Kidney tubule cell (primary cell): Measurements from ENCODE around the gene RYR1.
"Not testable (repeated sequence)": the region's sequence is repeated elsewhere in the genome, so short reads cannot be mapped to it uniquely, and the experiment has no call there.

Experiments used
- DNase-seq: peaks from one replicate; pipeline ENCODE4 v3.0.0-alpha.2; 2018; ENCODE audit warnings: low spot score

RYR1 gene

DNA sequence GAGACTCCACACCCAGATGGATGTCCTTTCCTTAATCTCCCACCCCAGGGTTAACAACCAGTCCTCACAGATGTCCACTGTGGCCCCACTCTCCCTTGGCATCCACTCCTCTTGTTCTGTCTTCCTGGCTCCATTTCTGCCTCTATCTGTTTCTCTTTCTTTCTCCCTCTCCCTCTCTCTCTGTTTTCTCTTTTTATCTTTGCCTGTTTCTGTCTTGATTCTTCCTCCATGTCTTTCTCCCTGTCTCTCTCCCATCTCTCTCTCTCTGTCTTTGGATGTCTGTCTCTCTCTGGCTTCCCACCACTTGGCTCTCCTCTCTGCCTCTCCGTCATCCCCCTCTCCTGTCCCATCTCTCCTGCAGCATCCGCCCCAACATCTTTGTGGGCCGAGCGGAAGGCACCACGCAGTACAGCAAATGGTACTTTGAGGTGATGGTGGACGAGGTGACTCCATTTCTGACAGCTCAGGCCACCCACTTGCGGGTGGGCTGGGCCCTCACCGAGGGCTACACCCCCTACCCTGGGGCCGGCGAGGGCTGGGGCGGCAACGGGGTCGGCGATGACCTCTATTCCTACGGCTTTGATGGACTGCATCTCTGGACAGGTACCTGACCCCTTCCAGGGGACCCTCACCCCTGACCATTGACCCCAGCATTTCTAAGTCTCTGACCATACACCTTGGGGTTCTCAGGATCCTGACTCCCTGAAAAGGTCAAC, 24.4 kb downstream of the RYR1 start:
- no peak for DNase-seq

DNA sequence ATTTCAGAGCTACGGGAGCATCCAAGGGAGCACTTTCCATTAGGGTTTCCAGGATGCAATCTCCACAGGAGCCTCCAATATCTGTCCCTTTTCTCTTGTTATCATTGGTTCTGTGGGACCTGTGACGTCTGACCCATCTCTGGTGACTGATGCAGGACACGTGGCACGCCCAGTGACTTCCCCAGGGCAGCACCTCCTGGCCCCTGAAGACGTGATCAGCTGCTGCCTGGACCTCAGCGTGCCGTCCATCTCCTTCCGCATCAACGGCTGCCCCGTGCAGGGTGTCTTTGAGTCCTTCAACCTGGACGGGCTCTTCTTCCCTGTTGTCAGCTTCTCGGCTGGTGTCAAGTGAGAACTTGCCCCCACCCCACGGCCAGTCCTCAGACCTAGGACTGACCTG, 25.5 kb downstream of the RYR1 start:
- no peak for DNase-seq

DNA sequence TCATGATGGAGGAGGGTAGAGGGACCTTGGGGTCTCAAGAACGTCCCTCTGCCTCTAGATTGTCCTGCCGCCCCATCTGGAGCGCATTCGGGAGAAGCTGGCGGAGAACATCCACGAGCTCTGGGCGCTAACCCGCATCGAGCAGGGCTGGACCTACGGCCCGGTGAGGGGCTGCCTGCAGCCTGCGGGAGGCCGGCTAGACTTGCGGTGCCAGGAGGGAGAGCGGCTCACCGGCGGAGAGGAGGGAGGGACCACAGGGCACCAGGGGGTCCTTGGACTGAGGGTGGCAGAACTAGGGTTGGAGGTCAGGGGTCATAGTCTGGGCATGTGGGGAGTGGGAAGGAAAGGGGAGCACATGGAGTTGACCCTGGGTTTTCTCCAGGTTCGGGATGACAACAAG, 29.9 kb downstream of the RYR1 start:
- DNase-seq, result no peak

DNA sequence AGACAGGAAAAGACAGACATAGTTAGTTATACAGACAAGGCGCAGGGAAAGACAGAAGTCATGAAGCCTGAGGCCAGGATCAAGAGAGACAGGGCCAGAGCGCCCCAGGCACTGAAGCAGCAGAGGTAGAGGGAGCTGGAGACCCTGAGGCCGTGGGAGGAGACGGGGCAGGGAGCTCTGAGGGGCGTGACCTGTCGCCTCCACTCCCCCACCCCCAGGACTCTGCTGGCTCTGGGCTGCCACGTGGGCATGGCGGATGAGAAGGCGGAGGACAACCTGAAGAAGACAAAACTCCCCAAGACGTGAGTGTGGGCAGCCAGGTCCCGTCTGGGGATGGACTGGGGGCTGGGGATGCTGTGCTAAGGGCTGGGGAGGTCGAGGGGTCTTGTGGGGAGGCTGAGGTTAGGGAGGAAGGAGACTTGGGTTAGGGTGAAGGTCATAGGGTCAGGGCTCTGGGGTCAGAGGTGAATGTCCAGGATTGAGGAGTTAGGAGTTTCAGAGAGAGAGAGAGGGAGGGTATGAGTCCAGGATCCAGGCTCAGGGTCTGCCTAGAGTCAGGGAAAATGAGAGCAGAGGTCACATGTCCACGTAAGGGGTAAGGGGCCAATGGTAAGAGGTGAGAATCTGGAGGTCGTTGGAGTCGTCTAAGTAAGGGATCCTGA, 31.1 kb downstream of the RYR1 start:
- DNase-seq, result no peak

DNA sequence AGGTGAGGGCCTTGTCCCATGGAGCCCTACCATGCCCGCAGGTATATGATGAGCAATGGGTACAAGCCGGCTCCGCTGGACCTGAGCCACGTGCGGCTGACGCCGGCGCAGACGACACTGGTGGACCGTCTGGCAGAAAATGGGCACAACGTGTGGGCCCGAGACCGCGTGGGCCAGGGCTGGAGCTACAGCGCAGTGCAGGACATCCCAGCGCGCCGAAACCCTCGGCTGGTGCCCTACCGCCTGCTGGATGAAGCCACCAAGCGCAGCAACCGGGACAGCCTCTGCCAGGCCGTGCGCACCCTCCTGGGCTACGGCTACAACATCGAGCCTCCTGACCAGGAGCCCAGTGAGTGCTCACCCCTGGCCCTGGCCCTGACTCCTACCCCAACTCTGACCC, 32.6 kb downstream of the RYR1 start:
- DNase-seq, result no peak

DNA sequence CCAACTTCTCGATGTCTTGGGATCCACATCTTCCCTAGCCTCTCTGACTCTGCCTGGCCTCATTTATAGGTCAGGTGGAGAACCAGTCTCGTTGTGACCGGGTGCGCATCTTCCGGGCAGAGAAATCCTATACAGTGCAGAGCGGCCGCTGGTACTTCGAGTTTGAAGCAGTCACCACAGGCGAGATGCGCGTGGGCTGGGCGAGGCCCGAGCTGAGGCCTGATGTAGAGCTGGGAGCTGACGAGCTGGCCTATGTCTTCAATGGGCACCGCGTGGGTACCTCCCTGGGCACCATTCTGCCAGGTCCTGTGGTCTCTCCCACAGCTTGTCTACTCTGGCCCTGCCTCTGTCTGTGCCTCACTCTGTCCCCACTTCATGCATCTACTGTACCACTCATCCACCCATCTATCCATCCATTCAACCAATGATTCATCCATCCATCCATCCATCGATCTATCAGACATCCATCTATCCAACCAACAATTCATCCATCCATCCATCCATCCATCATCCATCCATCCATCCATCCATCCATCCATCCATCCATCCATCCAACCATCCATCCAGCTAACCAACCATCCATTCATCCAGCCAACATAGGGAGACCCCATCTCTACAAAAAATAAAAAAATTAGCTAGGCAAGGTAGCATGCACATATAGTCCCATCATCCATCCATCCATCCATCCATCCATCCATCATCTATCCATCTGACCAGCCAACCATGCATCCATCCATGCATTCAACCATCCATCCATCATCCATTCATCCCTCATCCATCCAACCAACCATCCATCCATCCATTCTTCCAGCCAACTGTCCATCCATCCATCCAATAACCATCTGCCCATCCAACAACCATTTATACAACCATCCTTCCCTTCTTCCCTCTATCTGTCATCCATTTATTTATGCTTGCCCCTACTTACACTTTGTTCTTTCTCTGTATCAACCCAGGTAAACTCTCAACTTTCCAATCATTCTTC, 34.3 kb downstream of the RYR1 start:
- no peak for DNase-seq

DNA sequence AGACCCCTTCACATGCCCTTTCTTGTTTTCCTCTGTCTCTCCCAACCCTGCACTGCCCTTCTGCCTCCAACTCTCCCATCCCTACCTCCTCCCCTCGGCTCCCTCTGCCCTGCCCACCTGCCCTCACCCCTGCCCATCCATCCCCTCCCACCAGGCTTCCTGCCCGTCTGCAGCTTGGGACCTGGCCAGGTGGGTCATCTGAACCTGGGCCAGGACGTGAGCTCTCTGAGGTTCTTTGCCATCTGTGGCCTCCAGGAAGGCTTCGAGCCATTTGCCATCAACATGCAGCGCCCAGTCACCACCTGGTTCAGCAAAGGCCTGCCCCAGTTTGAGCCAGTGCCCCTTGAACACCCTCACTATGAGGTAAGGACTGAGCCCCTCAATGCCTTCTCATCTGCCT, 35.7 kb downstream of the RYR1 start:
- no peak for DNase-seq

DNA sequence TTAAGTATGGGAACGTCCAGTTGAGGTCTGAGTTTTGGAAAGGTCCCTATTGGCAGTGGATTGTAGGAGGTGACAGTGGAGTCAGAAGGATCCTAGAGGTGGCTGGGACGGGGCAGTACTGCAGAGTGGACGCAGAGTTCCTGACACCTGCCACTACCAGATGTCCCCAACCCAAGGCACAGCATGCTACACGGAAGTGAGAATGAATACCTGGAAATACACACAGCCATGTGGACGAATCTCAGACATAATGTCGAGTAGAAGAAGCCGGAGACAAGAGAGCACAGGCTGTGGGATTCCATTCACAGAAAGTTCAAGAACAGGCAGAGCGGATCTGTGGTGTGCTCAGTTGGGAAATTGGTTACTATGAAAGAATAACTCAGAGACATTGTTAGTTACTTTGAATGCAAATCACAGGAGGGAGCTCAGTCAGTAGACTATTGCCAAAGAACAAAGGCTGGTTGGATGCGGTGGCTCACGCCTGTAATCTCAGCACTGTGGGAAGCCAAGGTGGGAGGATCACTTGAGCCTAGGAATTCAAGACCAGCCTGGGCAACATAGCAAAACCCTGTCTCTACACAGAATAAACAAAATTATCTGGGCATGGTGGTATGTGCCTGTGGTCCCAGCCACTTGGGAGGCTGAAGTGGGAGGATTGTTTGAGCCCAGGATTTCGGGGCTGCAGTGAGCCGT, 37.4 kb downstream of the RYR1 start:
- DNase-seq, result no peak

DNA sequence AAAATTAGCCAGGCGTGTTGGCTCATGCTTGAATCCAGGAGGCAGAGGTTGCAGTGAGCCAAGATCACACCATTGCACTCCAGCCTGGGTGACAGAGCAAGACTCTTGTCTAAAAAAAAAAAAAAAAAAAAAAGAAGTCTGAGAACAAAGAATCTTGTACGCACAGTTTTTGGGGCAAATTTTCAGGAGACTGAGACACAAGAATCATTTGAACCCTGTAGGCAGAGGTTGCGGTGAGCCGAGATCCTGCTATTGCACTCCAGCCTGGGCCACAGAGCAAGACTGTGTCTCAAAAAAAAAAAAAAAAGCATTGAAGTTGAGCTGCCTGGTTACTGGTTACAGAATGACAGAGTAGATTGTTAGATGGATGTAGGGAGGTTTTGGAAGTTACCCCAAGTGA, 39.2 kb downstream of the RYR1 start:
- DNase-seq, result not testable (repeated sequence)

DNA sequence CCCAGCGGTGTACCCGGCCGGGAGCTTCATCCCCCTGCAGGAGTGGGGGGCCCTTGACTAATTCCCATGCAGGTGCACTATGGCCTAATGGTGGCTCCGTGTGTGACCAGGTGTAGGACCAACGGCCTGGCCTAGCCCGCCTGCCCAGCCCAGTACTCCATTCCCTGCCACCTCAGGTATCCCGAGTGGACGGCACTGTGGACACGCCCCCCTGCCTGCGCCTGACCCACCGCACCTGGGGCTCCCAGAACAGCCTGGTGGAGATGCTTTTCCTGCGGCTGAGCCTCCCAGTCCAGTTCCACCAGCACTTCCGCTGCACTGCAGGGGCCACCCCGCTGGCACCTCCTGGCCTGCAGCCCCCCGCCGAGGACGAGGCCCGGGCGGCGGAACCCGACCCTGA, 39.7 kb downstream of the RYR1 start:
- DNase-seq, result no peak

DNA sequence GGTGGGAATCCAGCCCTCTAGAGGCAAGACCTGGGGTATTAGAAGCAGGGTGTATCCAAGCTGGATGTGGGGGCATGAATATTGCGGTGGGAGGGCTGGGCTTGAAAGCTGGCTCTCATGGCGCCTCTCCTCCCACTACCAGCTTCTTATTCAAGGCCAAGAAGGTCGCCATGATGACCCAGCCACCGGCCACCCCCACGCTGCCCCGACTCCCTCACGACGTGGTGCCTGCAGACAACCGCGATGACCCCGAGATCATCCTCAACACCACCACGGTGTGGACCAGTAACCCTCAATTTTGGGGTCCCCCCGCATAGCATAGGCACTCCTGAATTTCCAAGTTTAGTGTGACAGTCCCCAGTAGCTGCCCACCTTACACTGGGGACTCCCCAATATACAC, 41.7 kb downstream of the RYR1 start:
- DNase-seq, result no peak

DNA sequence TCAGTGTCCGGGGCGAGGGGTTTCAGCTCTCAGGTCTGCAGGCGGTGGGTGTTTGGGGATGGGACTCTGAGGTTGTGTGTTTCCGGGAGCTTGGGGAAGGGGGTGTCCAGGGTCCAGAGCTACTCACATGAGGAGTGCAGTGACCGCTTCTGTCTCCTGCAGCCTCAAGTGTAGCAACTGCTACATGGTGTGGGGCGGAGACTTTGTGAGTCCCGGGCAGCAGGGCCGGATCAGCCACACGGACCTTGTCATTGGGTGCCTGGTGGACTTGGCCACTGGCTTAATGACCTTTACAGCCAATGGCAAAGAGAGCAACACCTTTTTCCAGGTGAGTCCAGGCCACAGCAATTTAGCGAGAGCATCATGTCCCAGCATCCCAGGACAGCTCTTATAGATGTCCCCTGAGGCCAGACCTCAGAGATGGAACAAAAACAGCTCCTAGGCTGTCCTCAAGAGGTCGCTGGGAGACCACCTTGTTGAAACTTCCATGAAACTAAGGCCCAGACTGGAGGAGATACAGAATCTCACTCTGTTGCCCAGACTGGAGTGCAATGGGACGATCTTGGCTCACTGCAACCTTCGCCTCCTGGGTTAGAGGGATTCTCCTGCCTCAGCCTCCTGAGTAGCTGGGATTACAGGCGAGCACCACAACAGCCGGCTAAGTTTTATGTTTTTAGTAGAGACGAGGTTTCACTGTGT, 44.9 kb downstream of the RYR1 start:
- DNase-seq, result peak; percentile 3

DNA sequence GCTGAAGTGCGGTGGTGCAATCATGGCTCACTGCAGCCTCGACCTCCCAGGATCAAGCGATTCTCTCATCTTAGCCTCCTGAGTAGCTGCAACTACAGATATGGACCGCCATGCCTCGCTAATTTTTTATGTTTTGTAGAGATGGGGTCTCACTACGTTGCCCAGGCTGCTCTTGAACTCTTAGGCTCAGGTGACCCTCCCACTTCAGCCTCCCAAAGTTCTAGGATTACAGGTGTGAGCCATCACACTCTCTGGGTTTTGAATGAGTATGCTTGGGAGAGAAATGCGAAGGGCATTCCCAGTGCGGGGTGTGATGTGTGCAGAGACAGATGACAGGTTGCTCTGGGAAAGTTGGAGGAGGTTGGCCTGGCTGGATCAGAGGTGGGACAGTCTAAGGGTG, 49.0 kb downstream of the RYR1 start:
- no peak for DNase-seq

DNA sequence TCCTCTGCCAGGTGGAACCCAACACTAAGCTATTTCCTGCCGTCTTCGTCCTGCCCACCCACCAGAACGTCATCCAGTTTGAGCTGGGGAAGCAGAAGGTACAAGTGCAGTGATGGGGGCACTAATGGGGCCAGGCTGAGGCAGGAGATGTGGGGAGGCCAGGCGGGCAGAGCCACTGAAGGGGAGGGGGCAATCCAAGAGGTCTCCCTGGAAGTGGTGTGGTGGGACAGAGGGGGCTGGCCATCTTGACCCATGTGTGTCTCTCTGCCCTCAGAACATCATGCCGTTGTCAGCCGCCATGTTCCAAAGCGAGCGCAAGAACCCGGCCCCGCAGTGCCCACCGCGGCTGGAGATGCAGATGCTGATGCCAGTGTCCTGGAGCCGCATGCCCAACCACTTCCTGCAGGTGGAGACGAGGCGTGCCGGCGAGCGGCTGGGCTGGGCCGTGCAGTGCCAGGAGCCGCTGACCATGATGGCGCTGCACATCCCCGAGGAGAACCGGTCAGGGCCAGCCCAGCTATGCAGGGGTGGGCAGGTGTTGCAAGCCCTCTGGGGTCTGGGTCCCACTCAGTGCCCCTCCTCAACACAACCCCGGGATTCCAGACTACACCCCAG, 49.6 kb downstream of the RYR1 start:
- DNase-seq, result no peak

DNA sequence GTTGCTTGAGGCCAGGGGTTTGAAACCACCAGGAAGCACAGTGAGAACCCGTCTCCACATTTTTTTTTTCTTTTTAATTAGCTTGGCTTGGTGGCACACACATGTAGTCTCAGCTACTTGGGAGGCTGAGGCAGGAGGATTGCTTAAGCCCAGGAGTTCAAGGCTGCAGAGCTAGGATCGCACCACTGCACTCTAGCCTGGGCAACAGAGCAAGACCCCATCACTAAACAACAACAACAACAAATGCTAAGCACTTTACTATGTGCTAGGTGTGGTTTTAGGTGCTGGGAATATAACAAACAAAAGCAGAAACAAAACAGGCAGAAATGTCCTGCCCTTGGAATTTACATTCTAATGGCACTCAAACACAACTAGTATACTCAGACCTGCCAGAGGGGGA, 51.3 kb downstream of the RYR1 start:
- DNase-seq, result no peak

DNA sequence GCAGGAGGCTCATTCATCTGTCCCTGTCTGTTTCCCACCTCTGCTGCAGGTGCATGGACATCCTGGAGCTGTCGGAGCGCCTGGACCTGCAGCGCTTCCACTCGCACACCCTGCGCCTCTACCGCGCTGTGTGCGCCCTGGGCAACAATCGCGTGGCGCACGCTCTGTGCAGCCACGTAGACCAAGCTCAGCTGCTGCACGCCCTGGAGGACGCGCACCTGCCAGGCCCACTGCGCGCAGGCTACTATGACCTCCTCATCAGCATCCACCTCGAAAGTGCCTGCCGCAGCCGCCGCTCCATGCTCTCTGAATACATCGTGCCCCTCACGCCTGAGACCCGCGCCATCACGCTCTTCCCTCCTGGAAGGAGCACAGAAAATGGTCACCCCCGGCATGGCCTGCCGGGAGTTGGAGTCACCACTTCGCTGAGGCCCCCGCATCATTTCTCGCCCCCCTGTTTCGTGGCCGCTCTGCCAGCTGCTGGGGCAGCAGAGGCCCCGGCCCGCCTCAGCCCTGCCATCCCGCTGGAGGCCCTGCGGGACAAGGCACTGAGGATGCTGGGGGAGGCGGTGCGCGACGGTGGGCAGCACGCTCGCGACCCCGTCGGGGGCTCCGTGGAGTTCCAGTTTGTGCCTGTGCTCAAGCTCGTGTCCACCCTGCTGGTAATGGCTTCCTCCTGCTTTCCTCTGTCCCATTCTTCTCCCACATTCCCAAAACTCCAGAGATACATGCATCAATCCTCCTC, 52.2 kb downstream of the RYR1 start:
- no peak for DNase-seq

DNA sequence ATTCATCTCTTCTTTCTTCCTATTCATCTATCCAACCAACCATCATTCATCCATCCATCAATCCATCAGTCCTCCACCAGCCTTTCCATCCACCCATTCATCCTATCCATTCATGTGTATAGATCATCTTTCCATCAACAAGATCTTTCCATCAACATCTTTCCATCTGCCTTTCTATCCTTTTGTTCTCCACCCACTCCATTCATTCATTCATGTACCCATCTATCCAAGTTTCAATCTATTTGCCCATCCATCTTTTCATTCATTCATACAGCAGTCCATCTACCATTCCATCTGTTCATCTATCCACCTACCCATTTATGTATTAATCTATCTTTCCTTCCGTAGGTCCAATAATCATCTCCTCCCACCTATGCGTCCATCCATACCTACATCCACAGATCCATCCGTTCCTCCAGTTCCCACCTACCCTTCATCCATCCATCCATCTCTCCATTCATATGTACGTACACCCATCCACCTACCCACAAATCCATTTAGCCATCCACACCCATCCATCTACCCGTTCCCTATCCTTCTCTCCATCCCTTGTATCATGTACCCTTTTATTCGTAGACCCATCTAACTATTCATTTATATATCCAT, 53.3 kb downstream of the RYR1 start:
- no peak for DNase-seq

DNA sequence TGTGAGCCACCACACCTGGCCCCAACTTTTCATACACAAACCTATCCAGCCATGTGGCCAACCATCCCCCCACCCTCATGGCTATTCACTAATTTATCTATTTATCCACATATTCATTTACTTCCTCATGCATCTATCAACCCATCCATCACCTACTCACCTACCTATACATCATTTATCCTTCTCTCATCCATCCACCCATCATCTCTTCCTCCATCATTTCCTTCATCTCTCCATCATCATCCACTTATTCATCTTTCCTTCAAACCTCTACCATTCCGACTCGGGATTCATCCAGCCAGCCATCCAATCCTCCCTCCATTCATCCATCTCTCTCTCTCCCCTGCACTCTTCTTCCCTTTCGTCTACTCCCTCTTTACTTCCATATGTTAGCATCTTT, 54.6 kb downstream of the RYR1 start:
- DNase-seq, result no peak

DNA sequence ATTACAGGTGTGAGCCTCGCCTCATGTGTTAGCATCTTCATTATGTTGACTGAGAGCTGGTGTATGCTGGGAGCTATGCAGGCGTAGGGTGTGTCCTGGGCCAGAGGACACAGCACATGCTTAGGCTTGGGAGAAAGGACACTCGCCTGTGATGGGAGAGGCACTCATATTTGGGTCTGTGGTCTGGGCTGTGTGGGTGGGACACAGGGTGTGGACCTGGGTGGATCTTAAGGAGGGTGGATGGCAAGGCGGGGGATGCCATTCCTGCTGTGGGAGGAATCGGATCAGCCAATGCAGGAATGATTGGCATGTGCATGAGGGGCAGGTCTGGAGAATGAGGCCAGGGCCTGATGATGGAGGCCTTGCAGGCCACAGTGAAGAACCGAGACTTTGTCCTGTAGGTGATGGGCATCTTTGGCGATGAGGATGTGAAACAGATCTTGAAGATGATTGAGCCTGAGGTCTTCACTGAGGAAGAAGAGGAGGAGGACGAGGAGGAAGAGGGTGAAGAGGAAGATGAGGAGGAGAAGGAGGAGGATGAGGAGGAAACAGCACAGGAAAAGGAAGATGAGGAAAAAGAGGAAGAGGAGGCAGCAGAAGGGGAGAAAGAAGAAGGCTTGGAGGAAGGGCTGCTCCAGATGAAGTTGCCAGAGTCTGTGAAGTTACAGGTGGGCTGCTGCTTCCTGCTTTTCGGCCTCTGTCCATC, 55.4 kb downstream of the RYR1 start:
- no peak for DNase-seq
